ENCODE measurements around the gene BTBD16. TPM values are rescaled to one million over a fixed set of nuclear protein-coding genes. Genes with fewer than 3 reads are reported as not detected.

BTBD16 gene
- total RNA-seq, 1 experiment from 2014 or later: not detected

DNA sequence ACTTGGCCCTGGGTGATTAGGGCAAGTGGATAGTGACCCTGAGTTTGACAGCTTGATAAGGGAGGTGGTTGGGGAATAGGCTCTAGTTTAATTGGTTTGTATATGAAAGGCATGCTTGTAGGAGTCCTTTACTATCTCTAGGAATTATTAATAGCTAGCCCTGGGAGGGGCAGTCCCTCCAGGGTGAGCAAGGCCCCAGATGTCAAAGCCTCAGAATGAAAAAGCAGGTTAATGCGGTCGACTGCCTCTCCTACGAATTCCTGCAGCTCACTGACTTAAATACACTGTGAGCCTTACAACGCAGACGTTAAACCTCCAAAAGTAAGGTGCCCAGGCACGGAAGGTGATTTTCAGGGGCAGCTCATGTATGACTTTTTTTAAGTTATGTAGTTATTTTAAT lies 5.2 kb upstream of the BTBD16 start:
- no peak overlapping the region for H3K14ac ChIP-seq (ENCODE audit: insufficient read depth, low read length)
- H3K9me3 Mint-ChIP-seq: peaks cover 17 to 19% of the 10 kb centered on the region in 2 experiments
- H2BK20ac ChIP-seq (ENCODE audit: low read depth, low read length, poor library complexity, severe bottlenecking): no peak overlapping the region
- H4K91ac ChIP-seq (ENCODE audit: insufficient read length, low read depth, low read length): no peak overlapping the region
- H3K23ac ChIP-seq (ENCODE audit: insufficient read length, low read depth, low read length): no peak overlapping the region
- H3K4me2 ChIP-seq (ENCODE audit: insufficient read depth, insufficient read length, low read length): no peak overlapping the region
- no peak for DNase-seq
- no peak overlapping the region for H3K4ac ChIP-seq (ENCODE audit: low read depth, low read length)
- H3K4me1 ChIP-seq (ENCODE audit: insufficient read depth, low read length): no peaks in the 10 kb centered on the region; the same call in 1 of the 2 replicates
- H3K27ac ChIP-seq (ENCODE audit: insufficient read length, low read depth, low read length): no peak overlapping the region
- H3K27me3 ChIP-seq (ENCODE audit: insufficient read depth, low read length): no peaks in the 10 kb centered on the region
- H3K56ac ChIP-seq (ENCODE audit: insufficient read length, low read depth, low read length): no peak overlapping the region
- no peak overlapping the region for H2BK15ac ChIP-seq (ENCODE audit: low read depth, low read length)
- no peak overlapping the region for H4K8ac ChIP-seq (replicated peaks; ENCODE audit: insufficient read length, low read depth, low read length)
- no peak overlapping the region for H3K4me3 Mint-ChIP-seq
- H3K23me2 ChIP-seq (ENCODE audit: insufficient read length, low read depth, low read length, poor library complexity, severe bottlenecking): no peaks in the 10 kb centered on the region
- no peaks in the 10 kb centered on the region for H3K27me3 Mint-ChIP-seq (ENCODE audit: low read depth)
- no peak overlapping the region for H3T11ph ChIP-seq (ENCODE audit: low read length)
- H2BK5ac ChIP-seq (ENCODE audit: insufficient read length, low read length): no peak overlapping the region
- H3K79me1 ChIP-seq (ENCODE audit: insufficient read depth, low read depth, low read length, poor library complexity, severe bottlenecking): no peaks in the 10 kb centered on the region
- H2BK120ac ChIP-seq (ENCODE audit: low read depth, low read length, poor library complexity, severe bottlenecking): no peak overlapping the region
- peaks cover 16 to 23% (median 17%) of the 10 kb centered on the region in 3 experiments for H3K36me3 Mint-ChIP-seq (ENCODE audit: insufficient read depth in 1 of 3, low read depth in 3 of 3)
- no peak overlapping the region for H3K9ac ChIP-seq (ENCODE audit: extremely low read depth, insufficient read length, low read length)
- H3K79me2 ChIP-seq (ENCODE audit: insufficient read depth, low read length): no peaks in the 10 kb centered on the region
- H2AK5ac ChIP-seq (ENCODE audit: insufficient read length, low read length): no peak overlapping the region
- no peak overlapping the region for H2AFZ ChIP-seq (ENCODE audit: low read length)
- no peak overlapping the region for H4K5ac ChIP-seq (ENCODE audit: insufficient read length, low read depth, low read length)
- H3K4me1 Mint-ChIP-seq: peaks cover 6 to 10% of the 10 kb centered on the region in 2 experiments; a peak in 3 of 4 replicates
- no peaks in the 10 kb centered on the region for H3K9me3 ChIP-seq (ENCODE audit: control insufficient read depth, low read depth, low read length)
- H2BK12ac ChIP-seq (ENCODE audit: insufficient read length, low read depth, low read length): no peak overlapping the region
- H3K18ac ChIP-seq (ENCODE audit: insufficient read length, low read depth, low read length): no peak overlapping the region
- WGBS (ENCODE audit: extremely low coverage, insufficient read length, low lambda C conversion rate): no CpG with 5 or more reads among the region's 6 CpGs
- H4K20me1 ChIP-seq (ENCODE audit: control insufficient read depth, insufficient read depth, insufficient read length): no peaks in the 10 kb centered on the region
- H3K27ac Mint-ChIP-seq: no peak overlapping the region; a peak in 1 of 7 replicates
- TF ChIP-seq CTCF (conservative IDR thresholded peaks at IDR 0.05): no peak
